Tibial artery (tissue), 4 donors: ENCODE measurements around the gene ARL6.

Experiments
- DNase-seq, 2 donors: peaks; one replicate each; pipeline ENCODE4 v3.0.0-alpha.2; 2019
- H3K27ac ChIP-seq, 2 donors: fragments of 200-600 bp; sonication (generic) in 1 of 2; 1 replicate in 1 of 2; 2 replicates in 1 of 2; pipeline ENCODE4 v1.5.1; 2018 to 2019; ENCODE audit warnings: mild to moderate bottlenecking in 1 of 2
- H3K27me3 ChIP-seq, 2 donors: fragments of 200-600 bp; sonication (generic) in 1 of 2; one replicate each; pipeline versions ENCODE4 v1.5.1 to v1.6.0; 2016 to 2019
- H3K36me3 ChIP-seq, 3 donors: fragments of 200-600 bp; sonication (generic) in 2 of 3; one replicate each; pipeline ENCODE4 v1.5.1; 2016 to 2019; ENCODE audit warnings: mild to moderate bottlenecking in 2 of 3
- H3K4me1 ChIP-seq, 4 donors: fragments of 200-600 bp; sonication (generic) in 2 of 4; 1 replicate in 3 of 4; 2 replicates in 1 of 4; pipeline ENCODE4 v1.5.1; 2016 to 2019
- H3K4me3 ChIP-seq, 2 donors: fragments of 200-600 bp; sonication (generic) in 1 of 2; 1 replicate in 1 of 2; 2 replicates in 1 of 2; pipeline ENCODE4 v1.5.1; 2018 to 2019; ENCODE audit warnings: mild to moderate bottlenecking in 2 of 2
- H3K9me3 ChIP-seq, 3 donors: fragments of 200-600 bp; sonication (generic) in 1 of 3; one replicate each; pipeline ENCODE4 v1.5.1; 2016 to 2019
- CTCF ChIP-seq, 2 experiments: fragments of 200-600 bp in 1 of 2; fragments of 450-650 bp in 1 of 2; IDR thresholded peaks; one replicate each; pipeline ENCODE4 v1.5.1; 2017 to 2019; ENCODE audit warnings: antibody characterized with exemption in 2 of 2, mild to moderate bottlenecking in 1 of 2, moderate library complexity in 1 of 2
- intact Hi-C: fragments of 100-400 bp; cut with DNase I; formaldehyde crosslinking; loops from one replicate; pipeline ENCODE4 v1.15.0; 2023; ENCODE audit warnings: low total_unique reads

The ARL6 gene

DNA sequence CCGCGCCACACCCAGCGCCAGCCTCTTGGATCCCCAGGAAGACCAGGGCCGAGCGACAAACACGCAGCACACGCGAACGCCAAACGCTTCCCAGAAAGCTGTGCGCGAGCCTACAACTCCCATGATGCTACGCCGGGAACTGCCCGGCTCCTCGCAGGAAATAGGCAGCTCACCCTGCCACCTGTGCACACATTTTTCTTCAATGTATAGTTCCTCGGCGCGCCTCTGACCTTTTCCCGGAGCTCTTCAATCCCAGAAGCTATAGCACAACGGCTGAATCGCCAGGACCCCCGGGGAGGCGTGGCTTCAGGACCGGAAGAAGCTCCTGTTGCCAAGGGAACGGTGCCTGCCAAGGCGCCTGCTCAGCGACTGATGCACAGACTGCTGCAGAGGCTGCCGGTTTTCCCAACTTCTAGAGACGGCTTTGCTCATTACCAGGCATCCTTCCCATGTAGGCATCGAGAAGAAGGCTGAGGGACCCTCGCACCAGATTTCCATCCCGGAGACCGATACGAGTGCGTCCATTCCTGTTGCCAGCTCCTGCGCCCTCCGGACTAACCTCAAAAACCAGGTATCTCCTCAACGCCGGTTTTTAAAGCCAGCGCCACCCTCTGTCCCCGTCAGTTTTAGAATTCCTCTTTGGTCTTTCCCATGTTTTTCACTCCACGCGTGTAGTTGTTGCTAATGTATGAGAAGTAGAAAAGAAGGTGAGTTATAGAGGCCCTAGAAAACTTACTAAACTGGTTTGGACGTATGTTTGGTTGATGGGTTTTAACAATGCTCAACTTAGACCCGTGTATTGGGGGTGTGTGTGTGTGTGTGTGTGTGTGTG is at the start of gene ARL6:
Gene ARL6, plus strand, starts transcription at position 352 of the 832 bp plus-strand sequence. CDS start 3,350 bp downstream, outside the sequence.
- Histone ChIP-seq H3K4me1 (peaks cover 0 to 21% (median 8%) of the 10 kb centered on the region in 4 donors), H3K9me3 (no peaks in the 10 kb centered on the region), H3K36me3 (peaks cover 2 to 8% (median 3%) of the 10 kb centered on the region in 3 donors), H3K27me3 (no peaks in the 10 kb centered on the region), H3K4me3 (peak within 1 kb of the TSS; percentile 71 to 72), H3K27ac (peak within 1 kb of the TSS; percentile 50 to 70)
- DNase-seq = peak; percentile 80 to 88
- no peak for TF ChIP-seq CTCF (IDR thresholded peaks at IDR 0.05)
- intact Hi-C loops = no loop called here

- H3K36me3 ChIP-seq = no peaks in the 10 kb centered on the region
- no peaks in the 10 kb centered on the region for H3K9me3 ChIP-seq
- no peaks in the 10 kb centered on the region for H3K4me1 ChIP-seq
- peak in 1 of 2 donors; percentile 34 for DNase-seq
- H3K27me3 ChIP-seq = no peaks in the 10 kb centered on the region
- intact Hi-C loops = no loop called here
- no peak overlapping the region for H3K27ac ChIP-seq
- TF ChIP-seq CTCF (IDR thresholded peaks at IDR 0.05) = peak; percentile 52 to 82
- H3K4me3 ChIP-seq = no peak overlapping the region
These were observed 45.3 kb upstream of the ARL6 start for GRCh38 chr3:97719156-97719821.

DNA sequence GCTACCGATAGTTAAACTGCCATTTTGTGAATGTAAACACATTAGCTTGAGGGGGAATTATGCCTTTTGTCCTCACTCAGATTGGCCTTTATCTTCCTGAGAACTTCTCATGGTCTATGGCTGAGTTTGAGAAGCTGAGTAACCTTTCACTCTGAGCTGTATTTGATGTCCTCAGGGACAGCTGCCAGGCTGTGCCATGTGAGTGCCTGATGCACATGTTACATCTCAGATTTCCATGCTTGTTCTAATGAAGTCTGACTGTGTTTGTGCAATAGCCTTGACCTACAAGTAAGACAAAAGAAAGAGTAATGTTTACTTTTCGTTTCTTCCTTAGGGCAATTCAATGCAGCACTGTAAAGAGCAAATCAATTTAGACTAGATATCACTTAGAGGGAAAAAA is 44.1 kb upstream of the ARL6 start:
- intact Hi-C loops = no loop called here
- Histone ChIP-seq H3K4me3 (no peak overlapping the region), H3K9me3 (no peaks in the 10 kb centered on the region), H3K4me1 (no peaks in the 10 kb centered on the region), H3K27ac (no peak overlapping the region), H3K36me3 (no peaks in the 10 kb centered on the region), H3K27me3 (no peaks in the 10 kb centered on the region)
- no peak for TF ChIP-seq CTCF (IDR thresholded peaks at IDR 0.05)
- no peak for DNase-seq

DNA sequence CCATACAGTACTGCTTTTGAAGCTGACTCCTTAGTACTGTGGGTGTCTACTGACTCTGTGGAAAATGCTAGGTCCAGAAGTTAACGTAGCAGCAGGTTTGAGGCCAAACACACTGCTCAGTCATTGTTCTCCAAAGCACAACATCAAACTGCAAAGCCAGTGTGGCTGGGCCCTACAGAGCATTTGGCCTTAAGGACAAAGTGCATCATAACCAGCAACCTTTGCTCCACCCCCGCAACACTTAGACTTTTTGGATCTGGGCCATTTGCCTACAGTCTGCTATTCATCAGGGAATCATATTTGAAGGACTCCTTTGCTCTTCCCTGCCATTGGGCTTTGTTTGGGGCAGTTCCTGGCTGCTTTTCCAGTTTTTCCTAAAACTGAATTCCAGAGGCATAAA is 43.1 kb upstream of the ARL6 start:
- Histone ChIP-seq H3K4me3 (no peak overlapping the region), H3K27me3 (no peaks in the 10 kb centered on the region), H3K9me3 (no peaks in the 10 kb centered on the region), H3K27ac (no peak overlapping the region), H3K36me3 (no peaks in the 10 kb centered on the region), H3K4me1 (no peaks in the 10 kb centered on the region)
- no peak for DNase-seq
- intact Hi-C loops = no loop called here
- no peak for TF ChIP-seq CTCF (IDR thresholded peaks at IDR 0.05)

- intact Hi-C loops = no loop called here
- Histone ChIP-seq H3K9me3 (no peaks in the 10 kb centered on the region), H3K27me3 (no peaks in the 10 kb centered on the region), H3K36me3 (no peaks in the 10 kb centered on the region), H3K27ac (no peak overlapping the region), H3K4me1 (no peaks in the 10 kb centered on the region), H3K4me3 (no peak overlapping the region)
- no peak for DNase-seq
- TF ChIP-seq CTCF (IDR thresholded peaks at IDR 0.05) = no peak
These were observed 27.6 kb upstream of the ARL6 start for GRCh38 chr3:97736928-97737327.
